HepG2 (cell line): ENCODE results near the gene B3GNT8. TPM values are rescaled to one million over a fixed set of nuclear protein-coding genes. Genes with fewer than 3 reads are reported as not detected.

Experiments used
- ATF6 ChIP-seq: sonication (generic); formaldehyde crosslinking; conservative IDR thresholded peaks from 2 replicates; pipeline ENCODE4 v1.4.0; 2020; ENCODE audit warnings: missing genetic modification reagents
- HNF4G ChIP-seq, 2 experiments: sonication (generic) in 1 of 2; formaldehyde crosslinking in 1 of 2; IDR thresholded peaks; 2 replicates each; pipeline versions ENCODE4 v1.4.0 to v1.6.1; 2011 to 2020; ENCODE audit warnings: borderline replicate concordance in 2 of 2, low read depth in 2 of 2, mild to moderate bottlenecking in 2 of 2, low read length in 1 of 2, missing genetic modification reagents in 1 of 2, moderate library complexity in 1 of 2
- RXRA ChIP-seq: sonication (generic); formaldehyde crosslinking; IDR thresholded peaks from 2 replicates; pipeline ENCODE4 v1.5.1; 2020; ENCODE audit warnings: missing genetic modification reagents
- ZNF563 ChIP-seq: sonication (generic); formaldehyde crosslinking; IDR thresholded peaks from 2 replicates; pipeline ENCODE4 v1.8.0; 2022; ENCODE audit warnings: mild to moderate bottlenecking, moderate library complexity, missing genetic modification reagents
- ZNF687 ChIP-seq: sonication (generic); formaldehyde crosslinking; IDR thresholded peaks from 2 replicates; pipeline ENCODE4 v1.5.1; 2020; ENCODE audit warnings: mild to moderate bottlenecking, missing genetic modification reagents, moderate library complexity
- polyA plus RNA-seq, 8 experiments: library from polyadenylated mRNA; depleted of rRNA in 3 of 8; stranded (reverse) in 7 of 8; unstranded in 1 of 8; fragments of >200 nt; fragmentation: Illumina TruSeq in 4 of 8; extraction: Trizol in 4 of 8; gene quantifications; 2 replicates each; pipeline versions ENCODE4 v1.2.1 to v1.2.3, GENCODE V29; 2011 to 2016; ENCODE audit warnings: low read depth in 4 of 8, missing spikeins in 1 of 8, mixed read lengths in 1 of 8; ENCODE audit not compliant: insufficient read depth in 1 of 8
- total RNA-seq, 5 experiments: library from RNA; depleted of rRNA; stranded (reverse); fragments of >200 nt; fragmentation: Illumina TruSeq; extraction: Trizol; gene quantifications; 2 replicates each; pipeline ENCODE4 v1.2.3, GENCODE V29; 2016; ENCODE audit warnings: low read depth in 1 of 5

Gene B3GNT8
- total and polyA plus RNA-seq, 2 of the 13 experiments (the other 11 are each of a cell fraction or from before 2014, with no cell fraction given) = 0.26 to 1.9 TPM

GRCh38 chr19:41377977-41378709, 49.0 kb downstream of the B3GNT8 start (continued):
- TF ChIP-seq ATF6 (CRISPR knock-in tag) (no peak), ZNF563 (CRISPR knock-in tag) (no peak), HNF4G (IDR thresholded peaks at IDR 0.05; ENCODE audit: borderline replicate concordance, low read depth, low read length) (no peak), HNF4G (CRISPR knock-in tag; IDR thresholded peaks at IDR 0.05; ENCODE audit: borderline replicate concordance, low read depth) (no peak), RXRA (CRISPR knock-in tag) (0 out of 2 replicates have a peak, but pooled peaks have one; percentile 23), ZNF687 (CRISPR knock-in tag) (peak; percentile 31; the same call in 1 of the 2 replicates)
